Liver (tissue), 9 donors: ENCODE results near the gene PSG5. TPM values are rescaled to one million over a fixed set of nuclear protein-coding genes. Genes with fewer than 3 reads are reported as not detected.
"Not testable (repeated sequence)": the region's sequence is repeated elsewhere in the genome, so short reads cannot be mapped to it uniquely, and the experiment has no call there.

ENCODE experiments used
- DNase-seq: peaks from one replicate; pipeline ENCODE4 v3.0.0-alpha.2; 2017; ENCODE audit warnings: low spot score
- H3K27ac ChIP-seq, 2 donors: one replicate each; pipeline ENCODE4 v1.7.0; 2013; ENCODE audit warnings: inconsistent platforms in 2 of 2, low read length in 2 of 2, control low read depth in 1 of 2, low read depth in 1 of 2, mild to moderate bottlenecking in 1 of 2
- H3K27me3 ChIP-seq, 4 donors: one replicate each; pipeline versions ENCODE4 v1.6.1 to v1.7.0; 2013; ENCODE audit warnings: low read length in 3 of 4, inconsistent platforms in 1 of 4, mild to moderate bottlenecking in 1 of 4, moderate library complexity in 1 of 4; ENCODE audit not compliant: control insufficient read depth in 4 of 4, insufficient read depth in 4 of 4
- H3K36me3 ChIP-seq, 4 donors: one replicate each; pipeline versions ENCODE4 v1.6.1 to v1.7.0; 2013; ENCODE audit warnings: low read length in 3 of 4, mild to moderate bottlenecking in 3 of 4, low read depth in 1 of 4, moderate library complexity in 1 of 4; ENCODE audit not compliant: control insufficient read depth in 4 of 4, insufficient read depth in 3 of 4
- H3K4me1 ChIP-seq, 4 donors: one replicate each; pipeline versions ENCODE4 v1.6.1 to v1.7.0; 2013; ENCODE audit warnings: low read length in 3 of 4, mild to moderate bottlenecking in 3 of 4, moderate library complexity in 1 of 4; ENCODE audit not compliant: control insufficient read depth in 4 of 4, insufficient read depth in 4 of 4
- H3K4me3 ChIP-seq, 3 donors: one replicate each; pipeline versions ENCODE4 v1.6.1 to v1.7.0; 2013; ENCODE audit warnings: low read length in 3 of 3, control low read depth in 1 of 3, low read depth in 1 of 3, mild to moderate bottlenecking in 1 of 3
- H3K9ac ChIP-seq, 2 donors: one replicate each; pipeline ENCODE4 v1.7.0; 2013; ENCODE audit warnings: low read length in 2 of 2, mild to moderate bottlenecking in 2 of 2, moderate library complexity in 2 of 2, control low read depth in 1 of 2, low read depth in 1 of 2
- H3K9me3 ChIP-seq, 4 donors: one replicate each; pipeline versions ENCODE4 v1.6.1 to v1.7.0; 2013; ENCODE audit warnings: low read length in 3 of 4; ENCODE audit not compliant: control insufficient read depth in 4 of 4
- FOXA2 ChIP-seq: IDR thresholded peaks from 2 replicates; pipeline ENCODE4 v1.6.1; 2016; ENCODE audit warnings: antibody characterized with exemption
- HNF4A ChIP-seq, 2 donors: conservative IDR thresholded peaks; 2 replicates each; pipeline ENCODE4 v1.6.1; 2016; ENCODE audit warnings: antibody characterized with exemption in 2 of 2, mild to moderate bottlenecking in 2 of 2
- JUND ChIP-seq, 2 donors: IDR thresholded peaks; 2 replicates each; pipeline ENCODE4 v1.6.1; 2016; ENCODE audit warnings: antibody characterized with exemption in 2 of 2
- MAX ChIP-seq: IDR thresholded peaks from 2 replicates; pipeline ENCODE4 v1.6.1; 2016; ENCODE audit warnings: antibody characterized with exemption
- RAD21 ChIP-seq, 2 donors: IDR thresholded peaks; 2 replicates each; pipeline ENCODE4 v1.6.1; 2016; ENCODE audit warnings: antibody characterized with exemption in 2 of 2, mild to moderate bottlenecking in 2 of 2
- RXRA ChIP-seq, 2 donors: IDR thresholded peaks; 2 replicates each; pipeline ENCODE4 v1.6.1; 2017 to 2018; ENCODE audit warnings: antibody characterized with exemption in 2 of 2, mild to moderate bottlenecking in 1 of 2
- YY1 ChIP-seq: IDR thresholded peaks from 2 replicates; pipeline ENCODE4 v1.6.1; 2016; ENCODE audit warnings: antibody characterized with exemption, mild to moderate bottlenecking
- ZBTB33 ChIP-seq: IDR thresholded peaks from 2 replicates; pipeline ENCODE4 v1.6.1; 2016; ENCODE audit warnings: antibody characterized with exemption
- WGBS: extraction: QIAGEN DNeasy Blood & Tissue Kit; methylation state at CpG from one replicate; pipeline ENCODE4 v1.1.7; 2013; 5-methylcytosine and 5-hydroxymethylcytosine counted together
- polyA plus RNA-seq, 2 donors: library from polyadenylated mRNA; stranded (reverse) in 1 of 2; unstranded in 1 of 2; fragments of 200-250 nt in 1 of 2; fragments of >200 nt in 1 of 2; fragmentation: Nextera tagmentation in 1 of 2; extraction: Ambion mirVana in 1 of 2; gene quantifications; one replicate each; pipeline versions ENCODE4 v1.2.1 to v1.2.3, GENCODE V29; 2013 to 2015
- total RNA-seq, 2 donors: library from RNA; depleted of rRNA; stranded (reverse); fragments of >200 nt; gene quantifications; one replicate each; pipeline ENCODE4 v1.2.3, GENCODE V29; 2014
- donor health status: healthy.
- donor health status: healthy.
- donor health status: healthy.
- donor health status: healthy.
- donor health status: healthy.

Gene PSG5
- total and polyA plus RNA-seq, 4 donors, result not detected

GRCh38 chr19:43179569-43180147 lies 6.7 kb downstream of the PSG5 start:
- not testable (repeated sequence) for H3K36me3 ChIP-seq, H3K9ac ChIP-seq, H3K9me3 ChIP-seq, DNase-seq, H3K27ac ChIP-seq, H3K4me3 ChIP-seq, H3K4me1 ChIP-seq, H3K27me3 ChIP-seq
- 44% methylated on average over 1 of the region's 1 CpG for WGBS
- peak in 1 of 2 donors; percentile 9 for TF ChIP-seq RAD21 (IDR thresholded peaks at IDR 0.05)

GRCh38 chr19:43178577-43178976 lies 7.8 kb downstream of the PSG5 start:
- not testable (repeated sequence) for H3K9me3 ChIP-seq, H3K4me1 ChIP-seq, H3K36me3 ChIP-seq, DNase-seq, H3K9ac ChIP-seq, H3K27ac ChIP-seq, H3K4me3 ChIP-seq, H3K27me3 ChIP-seq
- TF ChIP-seq FOXA2 (peak; percentile 12), ZBTB33 (peak; percentile 42), MAX (peak; percentile 24), HNF4A (conservative IDR thresholded peaks at IDR 0.05) (peak in 1 of 2 donors; percentile 86), YY1 (peak; percentile 55), JUND (IDR thresholded peaks at IDR 0.05) (peak in 1 of 2 donors; percentile 47), RXRA (IDR thresholded peaks at IDR 0.05) (peak in 1 of 2 donors; percentile 80)
- 40% methylated on average over 3 of the region's 3 CpGs for WGBS

- not testable (repeated sequence) for H3K4me3 ChIP-seq, H3K4me1 ChIP-seq, H3K9ac ChIP-seq, H3K36me3 ChIP-seq, H3K9me3 ChIP-seq, H3K27ac ChIP-seq, DNase-seq, H3K27me3 ChIP-seq
- WGBS, result 74% methylated on average over 3 of the region's 3 CpGs
These were observed 20.4 kb downstream of the PSG5 start for GRCh38 chr19:43165906-43166305.

GRCh38 chr19:43163135-43163534 lies 23.2 kb downstream of the PSG5 start:
- not testable (repeated sequence) for DNase-seq, H3K27me3 ChIP-seq, H3K27ac ChIP-seq, H3K4me1 ChIP-seq, H3K4me3 ChIP-seq, H3K36me3 ChIP-seq, H3K9ac ChIP-seq, H3K9me3 ChIP-seq
- WGBS, result 62% methylated on average over 3 of the region's 3 CpGs

- WGBS, result 34% methylated on average over 2 of the region's 2 CpGs
- not testable (repeated sequence) for H3K4me3 ChIP-seq, H3K9ac ChIP-seq, H3K9me3 ChIP-seq, H3K27ac ChIP-seq, DNase-seq, H3K27me3 ChIP-seq, H3K36me3 ChIP-seq, H3K4me1 ChIP-seq
These were observed 24.1 kb downstream of the PSG5 start for GRCh38 chr19:43162261-43162660.
